ENCODE data around the gene GRIK1.

GRCh38 chr21:29549614-29550013 lies 390.2 kb downstream of the GRIK1 start:
- TF ChIP-seq CTCF (IDR thresholded peaks at IDR 0.05) = no peak
- TF ChIP-seq, protein P1, sequence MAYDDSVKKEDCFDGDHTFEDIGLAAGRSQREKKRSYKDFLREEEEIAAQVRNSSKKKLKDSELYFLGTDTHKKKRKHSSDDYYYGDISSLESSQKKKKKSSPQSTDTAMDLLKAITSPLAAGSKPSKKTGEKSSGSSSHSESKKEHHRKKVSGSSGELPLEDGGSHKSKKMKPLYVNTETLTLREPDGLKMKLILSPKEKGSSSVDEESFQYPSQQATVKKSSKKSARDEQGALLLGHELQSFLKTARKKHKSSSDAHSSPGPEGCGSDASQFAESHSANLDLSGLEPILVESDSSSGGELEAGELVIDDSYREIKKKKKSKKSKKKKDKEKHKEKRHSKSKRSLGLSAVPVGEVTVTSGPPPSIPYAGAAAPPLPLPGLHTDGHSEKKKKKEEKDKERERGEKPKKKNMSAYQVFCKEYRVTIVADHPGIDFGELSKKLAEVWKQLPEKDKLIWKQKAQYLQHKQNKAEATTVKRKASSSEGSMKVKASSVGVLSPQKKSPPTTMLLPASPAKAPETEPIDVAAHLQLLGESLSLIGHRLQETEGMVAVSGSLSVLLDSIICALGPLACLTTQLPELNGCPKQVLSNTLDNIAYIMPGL (CRISPR knock-in tag; IDR thresholded peaks at IDR 0.05) = no peak
- no peak for TF ChIP-seq ELF4 (CRISPR knock-in tag; IDR thresholded peaks at IDR 0.05; ENCODE audit: low read depth)
- TF ChIP-seq CREB1 (CRISPR knock-in tag; IDR thresholded peaks at IDR 0.05) = no peak
- TF ChIP-seq, protein P2, sequence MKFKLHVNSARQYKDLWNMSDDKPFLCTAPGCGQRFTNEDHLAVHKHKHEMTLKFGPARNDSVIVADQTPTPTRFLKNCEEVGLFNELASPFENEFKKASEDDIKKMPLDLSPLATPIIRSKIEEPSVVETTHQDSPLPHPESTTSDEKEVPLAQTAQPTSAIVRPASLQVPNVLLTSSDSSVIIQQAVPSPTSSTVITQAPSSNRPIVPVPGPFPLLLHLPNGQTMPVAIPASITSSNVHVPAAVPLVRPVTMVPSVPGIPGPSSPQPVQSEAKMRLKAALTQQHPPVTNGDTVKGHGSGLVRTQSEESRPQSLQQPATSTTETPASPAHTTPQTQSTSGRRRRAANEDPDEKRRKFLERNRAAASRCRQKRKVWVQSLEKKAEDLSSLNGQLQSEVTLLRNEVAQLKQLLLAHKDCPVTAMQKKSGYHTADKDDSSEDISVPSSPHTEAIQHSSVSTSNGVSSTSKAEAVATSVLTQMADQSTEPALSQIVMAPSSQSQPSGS (CRISPR knock-in tag; IDR thresholded peaks at IDR 0.05; ENCODE audit: borderline replicate concordance, low read depth) = no peak
- TF ChIP-seq TEAD4 (CRISPR knock-in tag; IDR thresholded peaks at IDR 0.05) = no peak
- no peak for TF ChIP-seq USF2 (CRISPR knock-in tag; IDR thresholded peaks at IDR 0.05)
- no peak for TF ChIP-seq TEAD1 (CRISPR knock-in tag; IDR thresholded peaks at IDR 0.05)
- TF ChIP-seq, protein P3, sequence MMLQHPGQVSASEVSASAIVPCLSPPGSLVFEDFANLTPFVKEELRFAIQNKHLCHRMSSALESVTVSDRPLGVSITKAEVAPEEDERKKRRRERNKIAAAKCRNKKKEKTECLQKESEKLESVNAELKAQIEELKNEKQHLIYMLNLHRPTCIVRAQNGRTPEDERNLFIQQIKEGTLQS (CRISPR knock-in tag; conservative IDR thresholded peaks at IDR 0.05) = no peak
